ENCODE results near the gene CNBD2. TPM values are rescaled to one million over a fixed set of nuclear protein-coding genes. Genes with fewer than 3 reads are reported as not detected.
"Not testable (repeated sequence)": the region's sequence is repeated elsewhere in the genome, so short reads cannot be mapped to it uniquely, and the experiment has no call there.

CNBD2 gene
- total RNA-seq, 2 donors from 2014 or later, result 5.0 to 8.6 TPM

DNA sequence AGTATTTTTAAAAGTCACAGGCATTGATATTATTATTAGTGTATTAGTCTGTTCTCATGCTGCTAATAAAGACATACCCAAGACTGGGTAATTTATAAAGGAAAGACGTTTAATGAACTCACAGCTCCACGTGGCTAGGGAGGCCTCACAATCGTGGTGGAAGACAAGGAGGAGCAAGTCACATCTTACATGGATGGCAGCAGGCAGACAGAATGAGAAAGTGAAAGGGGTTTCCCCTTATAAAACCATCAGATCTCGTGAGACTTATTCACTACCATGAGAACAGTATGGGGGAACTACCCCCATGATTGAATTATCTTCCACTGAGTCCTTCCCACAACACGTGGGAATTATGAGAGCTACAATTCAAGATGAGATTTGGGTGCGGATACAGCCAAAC lies 9.1 kb upstream of the CNBD2 start:
- not testable (repeated sequence) for DNase-seq (ENCODE audit: low spot score in 2 of 2); ATAC-seq; H3K27ac Mint-ChIP-seq; H3K9me3 Mint-ChIP-seq
- peaks cover 5 to 15% of the 10 kb centered on the region in 2 donors for H3K36me3 Mint-ChIP-seq

DNA sequence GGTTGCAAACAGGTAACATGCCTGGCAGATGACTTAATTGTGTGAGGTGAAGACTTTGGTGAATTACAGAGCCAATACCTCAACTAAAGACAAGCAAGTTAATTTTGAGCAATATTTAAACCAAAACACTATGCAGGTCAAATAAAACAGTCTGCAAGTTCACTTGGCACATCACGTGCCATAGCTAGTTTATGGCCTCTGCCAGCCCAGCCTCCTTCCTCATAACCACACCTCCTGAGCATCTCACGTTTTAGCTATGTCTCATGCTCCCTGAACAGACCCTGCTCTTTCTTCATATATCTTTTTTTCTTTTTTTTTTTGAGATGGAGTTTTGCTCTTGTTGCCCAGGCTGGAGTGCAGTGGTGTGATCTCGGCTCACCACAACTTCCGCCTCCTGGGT lies 4.5 kb upstream of the CNBD2 start:
- H3K36me3 Mint-ChIP-seq, result peaks cover 0 to 7% of the 10 kb centered on the region in 2 donors

DNA sequence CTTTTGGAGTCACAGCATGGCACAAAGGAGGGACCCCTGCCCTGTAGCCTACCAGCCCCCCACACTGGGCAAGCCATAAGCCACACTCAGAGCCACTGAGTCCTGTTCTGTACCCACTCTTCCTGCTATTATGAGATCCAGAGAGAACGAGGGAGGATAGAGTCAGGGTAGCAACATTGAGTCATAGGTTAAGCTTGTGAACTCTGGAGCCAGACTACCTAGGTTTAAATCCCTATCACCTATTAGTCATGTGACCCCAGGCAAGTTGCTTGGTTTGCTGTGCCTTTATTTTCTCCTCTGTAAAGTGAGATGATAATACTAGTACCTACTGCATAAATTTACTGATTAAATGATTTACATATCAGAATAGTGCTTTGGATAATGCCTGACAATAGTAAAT lies 540 bp downstream of the CNBD2 start:
- Mint-ChIP-seq H3K27ac (no peak overlapping the region), H3K9me3 (no peaks in the 10 kb centered on the region), H3K36me3 (no peaks in the 10 kb centered on the region)
- DNase-seq (ENCODE audit: low spot score in 2 of 2) (no peak), ATAC-seq (no peak)

More for the DNA sequence above, 4.5 kb upstream of the CNBD2 start:
- no peak for ATAC-seq
- peaks cover 0 to 7% of the 10 kb centered on the region in 2 donors for H3K9me3 Mint-ChIP-seq
- no peak for DNase-seq (ENCODE audit: low spot score in 2 of 2)
- H3K27ac Mint-ChIP-seq, result no peak overlapping the region

DNA sequence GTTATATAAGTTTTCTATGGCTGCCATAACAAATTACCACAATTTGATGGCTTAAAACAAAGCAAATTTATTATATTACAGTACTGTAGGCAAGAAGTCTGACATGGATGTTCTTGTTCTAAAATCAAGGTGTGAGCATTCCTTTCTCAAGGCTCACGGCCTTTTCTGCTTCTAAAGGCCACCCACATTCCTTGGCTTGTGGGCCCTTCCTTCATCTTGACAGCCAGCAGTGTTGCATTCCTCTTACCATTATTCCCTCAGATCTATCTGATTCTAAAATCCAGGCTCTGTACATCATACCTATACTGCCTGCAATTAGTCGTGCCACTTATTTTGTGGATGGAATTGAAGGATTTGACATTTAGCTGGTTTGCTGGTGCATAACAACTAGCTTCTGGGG lies 3.6 kb downstream of the CNBD2 start:
- no peak for ATAC-seq

DNA sequence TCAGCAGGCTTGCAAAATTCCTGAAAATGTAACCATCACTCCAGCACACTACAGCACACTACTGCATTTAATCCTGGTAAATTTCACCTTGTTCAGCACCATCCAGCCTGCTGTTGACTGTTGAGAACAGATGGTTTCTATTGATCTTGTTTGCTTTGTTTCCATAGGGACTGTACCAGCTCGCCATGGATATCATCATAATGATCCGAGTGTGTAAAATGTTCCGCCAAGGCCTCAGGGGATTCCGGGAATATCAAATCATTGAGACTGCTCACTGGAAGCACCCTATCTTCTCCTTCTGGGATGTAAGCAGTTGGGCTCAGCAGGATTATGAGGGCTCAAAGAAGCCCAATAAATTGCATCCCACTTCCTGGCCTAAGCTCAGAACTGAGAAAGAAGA lies 4.1 kb downstream of the CNBD2 start:
- Mint-ChIP-seq H3K27ac (no peak overlapping the region), H3K9me3 (no peaks in the 10 kb centered on the region), H3K36me3 (no peaks in the 10 kb centered on the region)
- ATAC-seq (no peak), DNase-seq (ENCODE audit: low spot score in 2 of 2) (no peak)

More for the DNA sequence above, 3.6 kb downstream of the CNBD2 start:
- Mint-ChIP-seq H3K36me3 (no peaks in the 10 kb centered on the region), H3K9me3 (no peaks in the 10 kb centered on the region), H3K27ac (no peak overlapping the region)
- DNase-seq (ENCODE audit: low spot score in 2 of 2), result no peak

DNA sequence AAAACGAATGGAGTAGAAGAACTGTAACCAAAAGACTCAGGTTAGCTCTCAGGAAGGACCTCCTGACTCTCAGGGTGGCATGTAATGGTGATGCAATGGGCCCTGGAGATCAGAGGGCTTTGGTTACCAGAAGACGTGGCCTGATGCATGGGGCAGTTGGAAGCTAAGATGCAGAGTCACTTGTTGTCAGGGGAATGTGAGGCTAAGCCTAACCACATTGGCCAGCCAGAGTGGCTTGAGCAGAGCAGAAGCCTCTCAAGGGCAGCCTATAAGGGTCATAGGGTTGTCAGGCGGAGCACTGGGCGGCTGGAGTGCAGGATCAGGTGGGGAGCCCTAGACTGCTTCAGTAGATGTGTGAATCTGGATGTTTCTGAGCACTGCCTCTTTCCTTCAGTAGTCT lies 5.9 kb downstream of the CNBD2 start:
- no peak for DNase-seq (ENCODE audit: low spot score in 2 of 2)
- Mint-ChIP-seq H3K9me3 (no peaks in the 10 kb centered on the region), H3K36me3 (no peaks in the 10 kb centered on the region), H3K27ac (no peak overlapping the region)
- no peak for ATAC-seq

DNA sequence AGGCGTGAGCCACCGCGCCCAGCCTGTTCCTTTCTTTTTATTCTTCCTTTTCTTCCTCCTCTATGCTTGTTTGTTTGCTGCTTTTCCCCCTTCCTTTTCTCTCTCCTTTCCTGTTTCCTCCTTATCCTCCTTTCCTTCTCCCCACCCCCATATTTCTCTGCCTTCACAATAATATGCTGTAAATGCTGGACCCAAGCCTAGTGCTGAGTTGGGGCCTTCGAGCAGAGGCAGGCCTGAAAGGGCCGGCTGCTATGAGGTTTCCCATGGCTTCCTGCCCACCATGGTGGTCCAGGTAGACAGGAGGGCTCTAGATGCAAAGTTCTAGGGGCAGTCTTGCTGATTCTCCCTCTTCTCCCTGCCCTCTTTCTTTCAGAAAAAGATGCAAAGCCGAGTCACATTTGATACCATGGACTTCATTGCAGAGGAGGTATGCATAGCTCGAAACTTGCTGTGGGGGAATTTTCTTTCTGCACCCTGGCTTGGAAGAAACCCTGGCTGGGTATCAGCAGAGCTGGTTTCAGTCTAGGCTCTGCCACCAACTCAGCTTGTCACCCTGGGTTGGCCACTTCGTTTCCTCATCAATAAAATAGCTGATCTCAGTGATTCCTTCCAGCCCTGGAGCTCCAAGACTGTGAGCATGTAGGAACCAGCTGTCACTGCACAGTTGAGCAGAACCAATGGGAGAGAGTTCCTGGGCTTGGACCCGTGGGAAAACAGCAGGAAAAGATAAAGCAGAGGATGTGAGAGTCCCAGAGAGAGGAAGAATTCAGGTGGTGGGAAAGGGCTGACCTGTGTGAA lies 7.4 kb downstream of the CNBD2 start:
- no peak for ATAC-seq
- no peak for DNase-seq (ENCODE audit: low spot score in 2 of 2)
- H3K36me3 Mint-ChIP-seq, result no peaks in the 10 kb centered on the region
- H3K27ac Mint-ChIP-seq, result no peak overlapping the region
- no peaks in the 10 kb centered on the region for H3K9me3 Mint-ChIP-seq

DNA sequence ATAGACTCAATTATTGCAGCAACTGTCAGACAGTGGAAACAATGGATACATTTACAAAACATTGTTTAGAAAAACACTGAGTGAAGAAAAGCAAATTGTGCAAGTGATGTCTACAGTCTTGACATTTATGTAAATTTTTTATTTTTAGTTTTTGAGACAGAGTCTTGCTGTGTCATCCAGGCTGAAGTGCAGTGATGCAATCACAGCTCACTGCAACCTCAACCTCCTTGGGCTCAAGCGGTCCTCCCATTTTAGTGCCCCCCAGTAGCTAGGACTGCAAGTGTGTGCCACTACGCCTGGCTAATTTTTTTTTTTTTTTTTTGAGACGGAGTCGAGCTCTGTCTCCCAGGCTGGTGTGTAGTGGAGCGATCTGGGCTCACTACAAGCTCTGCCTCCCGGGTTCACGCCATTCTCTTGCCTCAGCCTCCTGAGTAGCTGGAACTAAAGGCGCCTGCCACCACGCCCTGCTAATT lies 9.7 kb downstream of the CNBD2 start:
- DNase-seq (ENCODE audit: low spot score in 2 of 2) (no peak), ATAC-seq (no peak)
- Mint-ChIP-seq H3K9me3 (no peaks in the 10 kb centered on the region), H3K36me3 (no peaks in the 10 kb centered on the region), H3K27ac (no peak overlapping the region)

DNA sequence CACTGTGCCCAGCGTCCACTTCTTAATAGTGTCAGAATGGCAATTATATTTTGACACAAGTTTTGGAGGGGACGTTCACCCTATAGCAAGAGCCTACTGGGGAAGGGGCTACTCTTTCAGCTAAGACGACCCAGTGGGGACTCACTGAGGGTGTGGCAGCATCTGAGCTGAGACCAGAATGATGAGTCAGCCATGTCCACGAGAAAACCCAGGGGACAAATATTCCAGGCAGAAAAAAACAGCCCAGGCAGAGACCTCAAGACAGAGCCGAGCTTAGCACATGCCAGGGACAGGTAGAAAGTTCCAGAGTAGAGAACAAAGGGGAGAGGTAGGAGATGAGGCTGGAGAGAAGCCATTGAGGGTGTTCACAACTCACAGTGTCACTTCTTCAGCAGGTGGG lies 11.2 kb downstream of the CNBD2 start:
- Mint-ChIP-seq H3K27ac (no peak overlapping the region), H3K9me3 (no peaks in the 10 kb centered on the region), H3K36me3 (no peaks in the 10 kb centered on the region)
- no peak for ATAC-seq
- DNase-seq (ENCODE audit: low spot score in 2 of 2), result no peak

DNA sequence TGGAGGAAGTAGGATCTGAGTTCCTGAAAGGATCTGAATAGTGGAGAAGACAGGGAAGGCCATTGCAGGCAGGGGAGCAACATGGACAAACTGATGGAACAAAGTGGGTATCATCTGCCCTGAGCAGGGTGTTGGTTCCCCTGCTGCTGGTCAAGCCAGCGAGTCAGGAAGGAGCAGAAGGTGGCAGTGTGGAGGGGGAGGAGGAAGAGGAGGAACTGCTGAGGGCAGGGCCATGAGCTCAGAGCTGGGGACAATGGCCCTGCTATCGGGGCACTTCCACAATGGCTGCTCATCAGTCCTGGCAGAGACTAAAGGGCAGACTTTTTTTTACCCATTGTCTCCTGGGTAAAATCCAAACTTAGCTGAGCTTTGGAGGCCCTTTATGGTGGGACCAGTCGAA lies 13.6 kb downstream of the CNBD2 start:
- ATAC-seq, result no peak
- no peak for DNase-seq (ENCODE audit: low spot score in 2 of 2)
- Mint-ChIP-seq H3K9me3 (no peaks in the 10 kb centered on the region), H3K36me3 (no peaks in the 10 kb centered on the region), H3K27ac (no peak overlapping the region)

DNA sequence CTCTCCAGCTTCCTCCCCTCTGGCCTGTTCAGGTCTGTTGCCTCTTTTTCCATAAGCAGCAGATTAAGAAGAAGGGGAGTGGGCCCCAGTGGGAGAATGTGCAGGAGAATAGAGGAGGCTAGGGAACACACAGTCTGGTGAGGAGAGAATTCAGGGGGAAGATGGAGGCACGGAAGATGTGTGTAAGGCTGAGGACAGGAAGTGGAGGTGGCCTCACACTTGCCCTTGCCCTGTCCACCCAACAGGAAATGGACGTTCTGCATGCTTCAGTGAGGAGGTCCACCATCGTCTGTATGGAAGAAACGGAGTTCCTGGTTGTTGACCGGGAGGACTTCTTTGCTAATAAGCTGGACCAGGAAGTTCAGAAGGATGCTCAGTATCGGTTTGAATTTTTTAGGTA lies 16.0 kb downstream of the CNBD2 start:
- DNase-seq (ENCODE audit: low spot score in 2 of 2) (no peak), ATAC-seq (no peak)
- Mint-ChIP-seq H3K27ac (peak overlapping the region; percentile 0 to 1), H3K9me3 (no peaks in the 10 kb centered on the region), H3K36me3 (no peaks in the 10 kb centered on the region)

DNA sequence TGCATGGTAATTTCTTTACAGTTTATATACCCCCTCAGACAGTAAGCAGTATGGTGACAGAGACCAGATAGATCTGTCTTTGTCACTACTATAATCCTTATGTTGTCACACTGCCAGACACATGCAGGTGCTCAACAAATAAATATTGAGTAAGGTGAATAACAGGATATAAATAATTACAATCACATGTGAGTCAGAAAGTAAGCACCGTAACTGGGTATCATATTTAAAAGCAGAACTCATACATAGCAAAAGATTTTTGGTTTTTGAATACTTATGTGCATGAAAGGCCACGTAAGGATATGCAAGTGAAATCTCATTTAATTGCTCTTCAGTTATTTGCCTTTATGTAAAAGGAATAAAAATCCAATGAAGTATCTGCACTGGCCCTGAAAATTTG lies 17.4 kb downstream of the CNBD2 start:
- no peaks in the 10 kb centered on the region for H3K9me3 Mint-ChIP-seq
- DNase-seq (ENCODE audit: low spot score in 2 of 2) (no peak), ATAC-seq (no peak)
- H3K27ac Mint-ChIP-seq, result no peak overlapping the region
- H3K36me3 Mint-ChIP-seq, result no peaks in the 10 kb centered on the region

DNA sequence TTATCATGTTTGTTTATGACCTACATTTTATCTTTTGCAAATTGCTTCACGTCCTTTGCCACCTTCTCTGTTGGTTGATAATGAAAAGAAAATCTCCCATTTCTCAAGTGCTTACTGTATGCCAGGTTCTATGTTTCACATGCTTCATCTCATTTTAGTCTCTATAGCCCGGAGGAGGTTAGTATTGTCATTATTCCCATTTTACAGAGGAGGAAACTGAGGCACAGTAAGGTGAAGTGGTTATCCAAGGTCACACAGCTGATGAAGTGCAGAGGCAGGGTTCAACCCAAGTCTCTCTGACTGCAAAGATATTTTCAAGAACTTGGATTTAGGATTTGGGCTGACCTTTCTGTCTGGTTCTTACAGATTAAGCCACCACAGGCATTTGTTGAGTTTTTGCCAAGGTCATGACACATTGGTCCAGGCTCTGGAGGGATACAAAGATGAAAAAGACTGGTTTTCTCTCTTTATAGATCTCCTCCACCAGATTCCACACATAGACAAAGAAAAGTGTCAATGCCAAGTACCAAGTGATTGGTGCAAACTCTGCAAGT lies 20.6 kb downstream of the CNBD2 start:
- ATAC-seq (no peak), DNase-seq (ENCODE audit: low spot score in 2 of 2) (no peak)
- no peaks in the 10 kb centered on the region for H3K36me3 Mint-ChIP-seq
- H3K27ac Mint-ChIP-seq, result no peak overlapping the region
- no peaks in the 10 kb centered on the region for H3K9me3 Mint-ChIP-seq

DNA sequence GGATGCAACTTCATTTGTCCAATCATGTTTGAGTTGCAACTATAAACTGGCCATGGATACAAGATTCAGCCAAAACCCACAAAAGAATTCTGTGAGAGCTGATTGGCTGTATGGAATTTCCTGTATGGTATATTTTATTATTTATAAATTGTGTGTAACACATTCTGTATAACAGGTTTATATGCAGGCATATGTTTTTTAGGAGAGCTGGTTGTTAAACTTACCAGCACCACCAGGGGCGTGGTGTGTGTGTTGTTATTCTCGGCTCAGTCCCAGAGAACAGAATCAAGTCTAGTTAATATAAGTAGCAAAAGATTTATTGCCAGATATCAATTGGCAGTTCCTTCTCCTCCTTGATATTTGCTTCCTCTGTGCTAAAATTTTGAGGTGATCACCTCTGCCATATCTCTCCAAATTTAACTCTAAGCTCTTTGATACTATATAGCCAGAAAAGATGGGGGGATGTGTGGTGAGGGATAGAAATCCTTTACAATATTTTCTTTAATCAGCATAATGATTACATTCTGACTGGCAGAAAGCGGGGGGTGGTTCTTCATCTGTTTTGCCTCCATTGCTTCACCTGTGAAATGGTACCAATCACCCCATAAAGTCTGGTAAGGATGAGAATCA lies 22.9 kb downstream of the CNBD2 start:
- no peaks in the 10 kb centered on the region for H3K9me3 Mint-ChIP-seq
- H3K36me3 Mint-ChIP-seq, result no peaks in the 10 kb centered on the region
- no peak for ATAC-seq
- H3K27ac Mint-ChIP-seq, result no peak overlapping the region
- no peak for DNase-seq (ENCODE audit: low spot score in 2 of 2)

DNA sequence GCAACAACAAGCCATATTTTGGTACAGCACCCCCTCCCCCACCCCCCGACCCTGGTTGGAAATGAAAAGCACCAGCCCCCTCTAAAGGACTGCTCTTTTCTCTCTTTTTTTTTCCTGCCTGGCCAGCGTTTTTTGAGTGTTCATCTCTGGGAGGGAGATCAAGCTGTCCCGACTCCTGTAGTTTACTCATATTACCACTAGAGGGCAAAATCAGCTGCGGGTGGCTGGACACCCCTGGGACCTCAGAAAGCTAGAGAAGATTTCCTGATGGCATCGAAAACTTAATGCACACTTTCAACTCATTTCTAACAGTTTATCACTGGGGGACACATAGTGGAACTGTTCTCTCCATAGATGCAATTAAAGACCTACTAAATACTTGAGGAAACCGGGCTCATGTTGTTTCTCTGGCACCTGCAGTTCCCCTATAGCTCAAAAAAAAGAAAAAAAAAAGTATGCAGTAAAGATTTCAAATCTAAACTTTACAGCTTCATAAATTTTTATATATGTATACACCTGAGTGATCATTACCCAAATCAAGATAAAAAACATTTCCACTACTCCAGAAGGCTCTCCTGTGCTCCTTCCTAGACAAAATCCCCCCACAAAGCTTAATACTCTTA lies 24.4 kb downstream of the CNBD2 start:
- Mint-ChIP-seq H3K9me3 (no peaks in the 10 kb centered on the region), H3K36me3 (no peaks in the 10 kb centered on the region), H3K27ac (no peak overlapping the region)
- ATAC-seq, result peak; percentile 83 to 84
- DNase-seq (ENCODE audit: low spot score in 2 of 2), result peak in 1 of 2 donors; percentile 43

DNA sequence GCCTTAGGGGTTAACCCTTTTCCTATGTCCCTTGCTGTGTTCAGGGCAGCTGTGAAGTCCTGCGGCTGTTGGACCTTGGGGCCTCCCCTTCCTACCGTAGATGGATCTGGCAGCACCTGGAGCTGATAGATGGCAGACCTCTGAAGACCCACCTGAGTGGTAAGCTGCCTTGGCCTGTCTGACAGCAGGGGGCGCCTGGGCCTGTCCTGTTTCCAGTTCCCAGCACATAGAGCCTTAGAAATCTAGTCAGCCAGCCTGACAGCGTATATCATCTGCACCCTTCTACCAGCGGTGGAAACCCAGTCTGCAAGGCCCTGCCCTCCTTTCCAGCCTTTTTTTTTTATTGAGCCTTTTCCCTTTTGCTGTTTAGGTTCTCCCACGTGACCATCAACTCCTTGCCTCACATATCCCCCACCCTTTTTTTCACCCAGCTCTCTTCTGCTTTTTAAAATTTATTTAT lies 26.6 kb downstream of the CNBD2 start:
- peak; percentile 65 to 86 for DNase-seq (ENCODE audit: low spot score in 2 of 2)
- Mint-ChIP-seq H3K27ac (no peak overlapping the region), H3K36me3 (no peaks in the 10 kb centered on the region), H3K9me3 (no peaks in the 10 kb centered on the region)
- peak; percentile 90 to 91 for ATAC-seq

DNA sequence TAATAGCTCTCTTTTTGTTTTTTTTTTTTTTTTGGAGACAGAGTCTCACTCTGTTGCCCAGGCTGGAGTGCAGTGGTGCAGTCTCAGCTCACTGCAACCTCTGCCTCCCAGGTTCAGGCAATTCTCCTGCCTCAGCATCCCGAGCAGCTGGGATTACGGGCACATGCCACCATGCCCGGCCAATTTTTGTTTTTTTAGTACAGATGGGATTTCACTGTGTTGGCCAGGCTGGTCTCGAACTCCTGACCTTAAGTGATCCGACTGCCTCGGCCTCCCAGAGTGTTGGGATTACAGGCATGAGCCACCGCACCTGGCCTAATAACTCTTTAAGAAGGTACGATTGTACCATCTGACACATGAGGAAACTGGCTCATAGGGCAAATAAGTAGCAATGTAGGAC lies 28.1 kb downstream of the CNBD2 start:
- not testable (repeated sequence) for H3K36me3 Mint-ChIP-seq; ATAC-seq; H3K9me3 Mint-ChIP-seq; DNase-seq (ENCODE audit: low spot score in 2 of 2); H3K27ac Mint-ChIP-seq
